Measurements from ENCODE around the gene CEP164. TPM values are rescaled to one million over a fixed set of nuclear protein-coding genes. Genes with fewer than 3 reads are reported as not detected.

CEP164 gene
- polyA plus RNA-seq, 1 of the 3 experiments (the other 2 are of a cell fraction): 27.7 TPM

GRCh38 chr11:117300283-117300663 lies 27.4 kb upstream of the CEP164 start:
- no peaks in the 10 kb centered on the region for H4K20me1 ChIP-seq (ENCODE audit: insufficient read depth)
- no peaks in the 10 kb centered on the region for H3K36me3 ChIP-seq (replicated peaks in 1 of 2; ENCODE audit: control insufficient read depth in 1 of 2, insufficient read depth in 2 of 2, low read length in 1 of 2)
- no peak overlapping the region for H3K4me2 ChIP-seq
- CTCF ChIA-PET: interaction anchor here (0.9 kb wide), 1 partner anchor 14 kb away, joined by 3 read pairs; no protein-coding TSS in a partner anchor
- 70% methylated on average over 10 of the region's 17 CpGs for whole genome bisulfite sequencing (ENCODE audit: low lambda C conversion rate)
- TF ChIP-seq RCOR1 (IDR thresholded peaks at IDR 0.05; ENCODE audit: low read length) (no peak), REST (IDR thresholded peaks at IDR 0.05; ENCODE audit: low read depth, low read length) (no peak), NRF1 (IDR thresholded peaks at IDR 0.05; ENCODE audit: low read depth, low read length) (no peak), MXI1 (IDR thresholded peaks at IDR 0.05; ENCODE audit: low read depth, low read length) (no peak), YY1 (IDR thresholded peaks at IDR 0.05; ENCODE audit: low read depth) (no peak), GABPA (IDR thresholded peaks at IDR 0.05; ENCODE audit: low read depth) (no peak)
- TF ChIP-seq, protein P1, sequence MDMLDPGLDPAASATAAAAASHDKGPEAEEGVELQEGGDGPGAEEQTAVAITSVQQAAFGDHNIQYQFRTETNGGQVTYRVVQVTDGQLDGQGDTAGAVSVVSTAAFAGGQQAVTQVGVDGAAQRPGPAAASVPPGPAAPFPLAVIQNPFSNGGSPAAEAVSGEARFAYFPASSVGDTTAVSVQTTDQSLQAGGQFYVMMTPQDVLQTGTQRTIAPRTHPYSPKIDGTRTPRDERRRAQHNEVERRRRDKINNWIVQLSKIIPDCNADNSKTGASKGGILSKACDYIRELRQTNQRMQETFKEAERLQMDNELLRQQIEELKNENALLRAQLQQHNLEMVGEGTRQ (IDR thresholded peaks at IDR 0.05; ENCODE audit: borderline replicate concordance, low read depth, low read length): no peak
- TF ChIP-seq, protein P2, sequence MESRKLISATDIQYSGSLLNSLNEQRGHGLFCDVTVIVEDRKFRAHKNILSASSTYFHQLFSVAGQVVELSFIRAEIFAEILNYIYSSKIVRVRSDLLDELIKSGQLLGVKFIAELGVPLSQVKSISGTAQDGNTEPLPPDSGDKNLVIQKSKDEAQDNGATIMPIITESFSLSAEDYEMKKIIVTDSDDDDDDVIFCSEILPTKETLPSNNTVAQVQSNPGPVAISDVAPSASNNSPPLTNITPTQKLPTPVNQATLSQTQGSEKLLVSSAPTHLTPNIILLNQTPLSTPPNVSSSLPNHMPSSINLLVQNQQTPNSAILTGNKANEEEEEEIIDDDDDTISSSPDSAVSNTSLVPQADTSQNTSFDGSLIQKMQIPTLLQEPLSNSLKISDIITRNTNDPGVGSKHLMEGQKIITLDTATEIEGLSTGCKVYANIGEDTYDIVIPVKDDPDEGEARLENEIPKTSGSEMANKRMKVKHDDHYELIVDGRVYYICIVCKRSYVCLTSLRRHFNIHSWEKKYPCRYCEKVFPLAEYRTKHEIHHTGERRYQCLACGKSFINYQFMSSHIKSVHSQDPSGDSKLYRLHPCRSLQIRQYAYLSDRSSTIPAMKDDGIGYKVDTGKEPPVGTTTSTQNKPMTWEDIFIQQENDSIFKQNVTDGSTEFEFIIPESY (IDR thresholded peaks at IDR 0.05; ENCODE audit: borderline replicate concordance, low read depth): no peak
- H3K4me3 ChIP-seq (ENCODE audit: low read depth in 2 of 2, low read length in 1 of 2): no peak overlapping the region
- peak; percentile 76 for DNase-seq
- peaks cover 0 to 15% of the 10 kb centered on the region in 2 experiments; a peak in 1 of 4 replicates for H3K4me1 ChIP-seq (ENCODE audit: control insufficient read depth in 1 of 2, insufficient read depth in 2 of 2, low read depth in 1 of 2, low read length in 1 of 2)
- POLR2A ChIA-PET: no interaction called here
- H2AFZ ChIP-seq (ENCODE audit: low read depth): no peak overlapping the region
- H3K9me3 ChIP-seq: no peaks in the 10 kb centered on the region
- no peak overlapping the region for H3K27ac ChIP-seq (ENCODE audit: low read depth in 2 of 2, low read length in 1 of 2)
- no peaks in the 10 kb centered on the region for H3K9me2 ChIP-seq
- H3K9ac ChIP-seq: no peak overlapping the region
- no peaks in the 10 kb centered on the region for H3F3A ChIP-seq (replicated peaks; ENCODE audit: insufficient read depth)
- no peaks in the 10 kb centered on the region for H3K27me3 ChIP-seq (ENCODE audit: insufficient read depth)
- H3K79me2 ChIP-seq (ENCODE audit: insufficient read depth): 0 out of 2 replicates have a peak, but pooled peaks cover 4% of the 10 kb centered on the region

DNA sequence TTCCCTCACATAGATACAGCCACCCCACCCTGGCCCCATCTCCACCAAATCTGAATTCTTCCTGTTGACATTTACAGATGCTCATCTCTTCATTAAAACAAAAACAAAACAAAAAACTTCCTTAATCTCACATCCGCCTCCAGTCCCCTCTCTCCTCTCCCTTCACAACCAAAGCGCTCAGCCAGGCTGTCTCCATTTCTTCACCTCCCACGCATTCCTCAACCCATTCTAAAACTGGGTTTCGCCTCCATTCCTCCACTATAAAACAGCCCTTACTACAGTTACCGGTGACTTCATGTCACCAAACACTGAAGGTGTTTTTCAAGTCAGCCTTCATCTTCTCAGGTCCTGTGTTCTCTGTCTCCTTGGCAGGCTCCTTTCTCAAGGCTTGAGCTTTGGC lies 26.9 kb upstream of the CEP164 start:
- Histone ChIP-seq H3K9ac (no peak overlapping the region), H2AFZ (ENCODE audit: low read depth) (no peak overlapping the region), H3K27ac (ENCODE audit: low read depth in 2 of 2, low read length in 1 of 2) (no peak overlapping the region), H3K4me1 (ENCODE audit: control insufficient read depth in 1 of 2, insufficient read depth in 2 of 2, low read depth in 1 of 2, low read length in 1 of 2) (peaks cover 0 to 15% of the 10 kb centered on the region in 2 experiments; a peak in 1 of 4 replicates), H3F3A (replicated peaks; ENCODE audit: insufficient read depth) (no peaks in the 10 kb centered on the region), H3K9me2 (no peaks in the 10 kb centered on the region), H4K20me1 (ENCODE audit: insufficient read depth) (no peaks in the 10 kb centered on the region), H3K4me2 (no peak overlapping the region), H3K36me3 (replicated peaks in 1 of 2; ENCODE audit: control insufficient read depth in 1 of 2, insufficient read depth in 2 of 2, low read length in 1 of 2) (no peaks in the 10 kb centered on the region), H3K27me3 (ENCODE audit: insufficient read depth) (no peaks in the 10 kb centered on the region), H3K9me3 (no peaks in the 10 kb centered on the region), H3K79me2 (ENCODE audit: insufficient read depth) (0 out of 2 replicates have a peak, but pooled peaks cover 4% of the 10 kb centered on the region), H3K4me3 (ENCODE audit: low read depth in 2 of 2, low read length in 1 of 2) (no peak overlapping the region)
- CTCF ChIA-PET: interaction anchor here (0.8 to 0.9 kb wide), 2 partner anchors 13 to 75 kb away, joined by 3 read pairs; no protein-coding TSS in a partner anchor
- POLR2A ChIA-PET: no interaction called here
- no peak for DNase-seq
- WGBS (ENCODE audit: low lambda C conversion rate): 91% methylated on average over 5 of the region's 5 CpGs
- TF ChIP-seq, protein P1 (IDR thresholded peaks at IDR 0.05; ENCODE audit: borderline replicate concordance, low read depth, low read length): no peak
- TF ChIP-seq FOXM1 (IDR thresholded peaks at IDR 0.05; ENCODE audit: low read depth) (no peak), REST (IDR thresholded peaks at IDR 0.05; ENCODE audit: low read depth, low read length) (no peak), SIN3A (IDR thresholded peaks at IDR 0.05; ENCODE audit: borderline replicate concordance, low read depth, low read length) (no peak)
- TF ChIP-seq, protein P3, sequence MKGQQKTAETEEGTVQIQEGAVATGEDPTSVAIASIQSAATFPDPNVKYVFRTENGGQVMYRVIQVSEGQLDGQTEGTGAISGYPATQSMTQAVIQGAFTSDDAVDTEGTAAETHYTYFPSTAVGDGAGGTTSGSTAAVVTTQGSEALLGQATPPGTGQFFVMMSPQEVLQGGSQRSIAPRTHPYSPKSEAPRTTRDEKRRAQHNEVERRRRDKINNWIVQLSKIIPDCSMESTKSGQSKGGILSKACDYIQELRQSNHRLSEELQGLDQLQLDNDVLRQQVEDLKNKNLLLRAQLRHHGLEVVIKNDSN (IDR thresholded peaks at IDR 0.05; ENCODE audit: borderline replicate concordance, low read depth): no peak
